Activated CD4-positive, alpha-beta T cell treated with anti-CD3 and anti-CD28 coated beads, Interleukin-2, amount 50 U/mL, for 48 hours (primary cell): Measurements from ENCODE around the gene FOSL2.
A peak's percentile ranks its signal among the peaks of the same experiment; 100 is the strongest.

Experiments used
- DNase-seq, 2 experiments: peaks; one replicate each; pipeline ENCODE4 v3.0.0-alpha.2; 2020

FOSL2 gene

GRCh38 chr2:28434600-28434989, 41.9 kb downstream of the FOSL2 start:
- no peak for DNase-seq

DNA sequence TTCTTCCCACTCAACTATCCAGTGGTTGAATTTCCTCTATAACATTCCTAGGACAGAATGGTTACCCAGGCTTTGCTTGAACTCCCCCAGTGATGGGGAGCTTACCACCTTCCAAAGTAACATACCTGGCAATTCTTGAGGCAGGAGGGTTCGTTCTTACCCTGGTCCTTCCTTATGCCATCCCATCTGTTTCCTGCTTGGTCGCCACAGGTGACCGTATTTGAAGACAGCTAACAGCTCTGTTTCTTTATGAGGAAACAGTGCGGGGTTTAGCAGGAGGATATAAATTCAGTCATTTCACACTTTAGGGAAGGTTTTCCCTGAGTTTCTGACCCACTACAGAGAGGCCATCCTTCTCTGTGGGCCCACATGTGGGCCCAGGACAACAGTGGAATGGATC, 42.6 kb downstream of the FOSL2 start:
- DNase-seq: no peak

DNA sequence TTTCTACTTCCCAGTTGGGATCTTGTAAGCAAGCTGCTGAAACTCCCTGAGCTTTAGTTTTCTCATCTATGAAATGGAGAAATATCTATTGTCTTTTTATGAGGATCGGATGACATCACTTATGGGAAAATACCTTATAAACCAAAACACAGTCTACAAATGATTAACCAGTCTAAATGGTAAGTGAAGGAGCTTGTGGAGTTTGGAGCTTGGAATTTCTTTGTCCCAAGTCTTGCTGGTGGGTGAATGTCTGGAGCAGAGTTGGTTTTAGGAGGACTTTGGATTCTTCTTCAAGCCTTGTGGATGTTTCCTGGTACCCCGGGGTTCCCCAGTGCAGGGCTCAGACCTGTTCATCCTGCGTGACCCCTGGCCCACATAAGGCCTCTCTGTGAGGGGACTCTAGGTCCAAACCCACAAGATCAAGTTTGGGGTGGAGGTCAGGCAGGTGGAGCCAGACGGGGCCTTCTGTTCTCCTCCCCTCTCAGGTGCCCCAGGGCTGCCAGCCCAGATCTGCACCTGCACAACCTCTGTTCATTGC, 43.2 kb downstream of the FOSL2 start:
- no peak for DNase-seq

DNA sequence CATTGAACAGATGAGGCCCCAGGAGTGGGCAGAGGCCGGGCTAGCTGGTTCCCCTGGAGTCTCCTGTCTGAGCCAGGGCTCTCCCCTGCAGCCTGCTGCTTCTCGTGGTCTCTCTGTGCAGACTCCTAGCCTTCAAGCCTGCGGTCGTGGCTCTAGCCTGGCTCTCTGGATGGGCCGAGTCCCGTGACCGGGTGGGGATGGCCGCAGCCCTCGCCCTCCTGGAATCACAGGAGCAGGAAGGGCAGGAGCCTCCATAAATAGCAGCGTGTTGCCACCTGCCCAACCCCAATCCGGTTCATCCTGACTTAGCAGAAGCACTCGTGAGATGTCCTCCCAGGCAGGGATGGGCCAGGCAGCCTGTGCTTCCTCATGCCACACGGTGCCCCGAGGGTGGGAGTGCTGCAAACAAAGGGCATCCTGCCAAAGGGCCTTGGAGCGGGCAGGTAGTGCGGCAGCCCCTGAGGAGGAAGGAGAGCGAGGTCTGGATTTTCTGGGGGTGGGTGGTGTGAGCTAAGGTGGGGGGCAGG, 43.9 kb downstream of the FOSL2 start:
- DNase-seq: no peak

GRCh38 chr2:28437149-28437835, 44.6 kb downstream of the FOSL2 start:
- DNase-seq: no peak

- no peak for DNase-seq
Measured at GRCh38 chr2:28437918-28438317, 45.3 kb downstream of the FOSL2 start.

- DNase-seq: no peak
Measured at GRCh38 chr2:28438532-28439063, 45.9 kb downstream of the FOSL2 start.

GRCh38 chr2:28439127-28439526, 46.5 kb downstream of the FOSL2 start:
- DNase-seq: no peak

DNA sequence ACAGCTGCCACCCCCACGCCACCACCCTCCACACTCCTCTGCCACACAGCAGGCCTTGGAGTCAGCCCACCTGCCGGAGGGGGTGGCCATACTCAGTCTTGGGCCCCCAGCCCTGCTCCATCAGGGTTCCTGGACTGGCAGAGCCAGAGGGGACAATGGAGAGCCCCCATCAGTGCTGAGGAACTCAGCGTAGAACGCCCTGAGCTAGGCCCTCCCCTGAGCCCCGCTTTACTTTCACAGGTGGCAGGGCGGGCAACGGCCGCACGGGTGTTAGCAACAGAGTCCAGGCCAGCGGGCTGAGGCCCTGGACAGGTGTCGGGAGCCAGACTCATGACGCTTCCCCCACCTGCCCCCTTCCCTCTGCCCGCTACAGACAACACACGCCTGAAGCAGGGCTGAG, 47.1 kb downstream of the FOSL2 start:
- DNase-seq: no peak

GRCh38 chr2:28442328-28442727, 49.7 kb downstream of the FOSL2 start:
- no peak for DNase-seq

DNA sequence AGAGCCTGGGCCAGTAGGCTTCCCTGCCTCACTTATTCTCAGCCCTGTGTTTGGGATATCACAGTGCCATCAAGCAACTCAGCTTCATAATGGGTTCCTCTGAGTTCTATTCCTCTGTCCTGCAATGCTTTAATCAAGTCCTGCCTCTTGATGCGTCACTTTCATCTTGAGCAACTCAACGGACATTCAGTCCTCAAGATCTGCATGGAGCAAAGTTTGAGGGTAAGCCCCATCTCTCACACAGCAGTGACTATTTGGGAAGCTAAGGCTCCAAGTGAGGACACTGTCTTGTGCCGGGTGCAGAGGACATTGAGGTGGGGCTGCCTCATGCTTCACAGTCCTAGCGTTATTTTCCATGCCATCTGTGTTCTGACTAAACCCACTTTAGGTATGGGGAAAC, 52.3 kb downstream of the FOSL2 start:
- DNase-seq: no peak

DNA sequence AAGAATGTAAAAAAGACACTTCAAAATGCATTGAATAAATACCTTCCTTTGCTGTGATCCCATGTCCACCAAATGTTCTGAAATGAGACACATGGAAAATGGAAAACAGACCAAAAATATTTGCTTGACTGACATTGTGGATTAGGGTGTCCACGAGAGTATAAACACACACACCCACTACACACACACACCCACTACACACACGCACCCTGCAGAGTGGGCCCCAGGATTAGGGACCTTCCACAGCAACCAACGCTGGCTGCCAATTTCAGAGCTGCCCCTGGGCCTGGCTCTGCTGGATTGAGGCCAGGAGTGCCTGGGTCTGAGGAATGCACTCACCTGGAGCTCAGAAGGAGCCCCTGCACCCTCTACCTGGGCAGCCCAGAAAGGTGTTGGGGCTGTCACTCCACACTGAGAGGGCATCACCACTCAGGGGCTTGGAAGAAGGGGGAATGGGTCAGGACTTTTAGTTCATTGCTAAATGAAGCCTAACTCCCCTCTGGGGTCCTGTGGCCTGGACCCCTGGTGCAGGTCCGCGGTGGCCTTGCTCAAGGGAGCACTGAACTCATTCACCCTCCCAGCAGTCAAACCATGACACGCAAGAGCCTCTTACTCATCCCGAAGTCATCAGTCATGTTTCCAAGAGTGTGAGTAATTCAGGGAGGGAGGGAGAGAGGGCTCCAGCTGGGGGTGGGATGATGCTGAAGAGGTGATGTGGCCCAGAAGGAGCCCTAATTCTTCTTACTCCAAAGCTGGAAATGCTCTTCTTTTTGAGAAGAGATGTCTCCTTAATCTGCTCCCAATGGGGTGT, 53.0 kb downstream of the FOSL2 start:
- DNase-seq: peak; percentile 67 to 75

- DNase-seq: no peak
Measured at GRCh38 chr2:28446531-28446930, 53.9 kb downstream of the FOSL2 start.

GRCh38 chr2:28447086-28447485, 54.4 kb downstream of the FOSL2 start:
- no peak for DNase-seq

GRCh38 chr2:28447943-28448792, 55.5 kb downstream of the FOSL2 start:
- DNase-seq: peak; percentile 18 to 43

- DNase-seq: peak in 1 of 2 experiments; percentile 20
Measured at GRCh38 chr2:28448793-28449100, 56.1 kb downstream of the FOSL2 start.

DNA sequence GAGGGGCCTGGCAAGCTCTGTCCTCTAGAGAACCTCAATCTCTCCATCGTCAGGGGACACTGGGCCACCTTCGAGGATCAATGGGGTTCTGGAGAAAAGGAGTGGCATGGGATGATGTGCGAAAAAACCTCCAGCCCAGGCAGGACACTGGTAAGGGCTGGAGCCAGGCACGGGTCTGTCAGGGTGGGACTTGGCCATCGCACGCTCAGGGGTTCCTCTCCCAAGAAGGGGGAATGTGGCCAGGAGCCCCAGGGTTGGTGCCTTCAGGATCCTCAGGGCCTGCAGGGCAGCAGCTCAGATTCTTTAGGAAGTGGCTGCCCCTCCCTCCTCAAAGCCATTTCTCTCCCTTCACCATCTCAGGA, 56.4 kb downstream of the FOSL2 start:
- DNase-seq: no peak

- peak; percentile 90 to 94 for DNase-seq
Measured at GRCh38 chr2:28449488-28450395, 57.1 kb downstream of the FOSL2 start.

DNA sequence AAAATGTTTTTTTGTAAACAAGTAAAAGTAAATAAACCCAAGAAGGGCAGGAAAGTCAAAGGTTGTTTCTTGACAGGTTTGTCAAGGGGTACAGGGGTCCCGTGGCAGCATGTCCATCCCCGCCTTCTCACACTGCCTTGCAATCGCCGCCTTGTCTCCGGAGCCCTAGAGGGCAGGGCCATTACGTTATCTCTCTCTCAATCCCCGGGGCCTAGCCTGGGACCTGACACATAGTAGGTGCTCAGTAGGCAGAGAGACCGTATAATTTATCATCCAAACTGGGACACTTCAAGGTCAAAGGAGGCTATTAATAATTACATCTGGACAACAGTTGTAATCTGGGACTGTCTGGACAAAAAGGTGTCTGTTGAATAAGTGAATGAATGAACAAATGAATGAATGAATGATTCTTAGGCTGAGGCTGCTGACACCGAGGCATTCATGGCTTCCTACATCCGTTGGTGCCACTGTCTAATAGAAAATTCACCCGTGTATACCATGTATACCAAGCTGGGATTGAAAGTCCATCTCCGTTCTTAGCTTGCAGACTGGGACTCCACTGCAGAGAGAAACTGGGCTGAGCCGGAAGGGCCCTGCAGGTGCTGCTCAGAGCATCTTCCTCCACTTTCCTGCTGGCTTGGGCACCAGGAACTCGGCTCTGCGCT, 58.4 kb downstream of the FOSL2 start:
- DNase-seq: no peak

DNA sequence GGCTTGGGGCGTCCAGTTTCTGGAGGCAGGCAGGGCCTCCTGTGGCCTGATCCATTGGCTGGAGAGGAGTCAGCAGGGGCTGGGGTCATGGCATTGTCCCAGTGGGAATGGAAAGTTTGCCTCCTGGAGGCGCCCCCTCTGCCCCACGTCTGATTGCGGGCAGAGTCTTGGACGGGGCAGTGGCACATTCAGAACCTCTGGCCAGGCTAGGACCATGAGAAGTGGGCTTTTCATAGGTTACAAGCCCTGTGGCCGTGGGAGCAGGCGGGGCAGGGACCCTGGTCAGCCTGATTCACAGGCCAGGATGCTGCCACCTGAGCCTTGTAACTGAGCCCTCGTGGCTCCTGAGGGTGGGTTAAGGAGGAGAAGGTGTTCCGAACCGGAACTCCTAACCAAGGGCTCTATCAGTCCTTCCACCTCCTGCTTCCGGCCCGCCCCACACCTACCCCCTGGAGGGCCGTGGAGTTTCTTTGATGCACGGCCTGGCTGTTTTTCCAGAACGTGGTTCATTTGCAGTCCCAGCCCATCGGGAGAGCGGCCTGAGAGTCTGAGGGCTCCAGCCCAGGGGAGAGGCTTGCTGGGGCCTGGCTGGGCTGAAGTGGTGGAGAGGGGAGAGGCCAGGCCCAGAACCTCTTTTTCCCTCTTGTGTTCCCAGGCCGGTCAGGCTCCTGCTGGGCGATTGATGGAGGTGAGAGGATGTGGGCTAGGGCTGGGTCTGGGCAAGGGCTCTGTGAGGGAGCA, 59.3 kb downstream of the FOSL2 start:
- no peak for DNase-seq
